Measurements from ENCODE around the gene AP3M1.
"Not testable (repeated sequence)": the region's sequence is repeated elsewhere in the genome, so short reads cannot be mapped to it uniquely, and the experiment has no call there.

Gene AP3M1, protein sequence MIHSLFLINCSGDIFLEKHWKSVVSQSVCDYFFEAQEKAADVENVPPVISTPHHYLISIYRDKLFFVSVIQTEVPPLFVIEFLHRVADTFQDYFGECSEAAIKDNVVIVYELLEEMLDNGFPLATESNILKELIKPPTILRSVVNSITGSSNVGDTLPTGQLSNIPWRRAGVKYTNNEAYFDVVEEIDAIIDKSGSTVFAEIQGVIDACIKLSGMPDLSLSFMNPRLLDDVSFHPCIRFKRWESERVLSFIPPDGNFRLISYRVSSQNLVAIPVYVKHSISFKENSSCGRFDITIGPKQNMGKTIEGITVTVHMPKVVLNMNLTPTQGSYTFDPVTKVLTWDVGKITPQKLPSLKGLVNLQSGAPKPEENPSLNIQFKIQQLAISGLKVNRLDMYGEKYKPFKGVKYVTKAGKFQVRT

GRCh38 chr10:74150204-74150989 is at the start of gene AP3M1:
TSS of gene AP3M1 (minus strand) at chr10:74150828. CDS start at chr10:74138379, 12,449 bp downstream.
- DNase-seq (ENCODE audit: low spot score), result peak; percentile 85
- TF ChIP-seq CTCF (IDR thresholded peaks at IDR 0.05; ENCODE audit: extremely low read depth, missing control alignments), result no peak

DNA sequence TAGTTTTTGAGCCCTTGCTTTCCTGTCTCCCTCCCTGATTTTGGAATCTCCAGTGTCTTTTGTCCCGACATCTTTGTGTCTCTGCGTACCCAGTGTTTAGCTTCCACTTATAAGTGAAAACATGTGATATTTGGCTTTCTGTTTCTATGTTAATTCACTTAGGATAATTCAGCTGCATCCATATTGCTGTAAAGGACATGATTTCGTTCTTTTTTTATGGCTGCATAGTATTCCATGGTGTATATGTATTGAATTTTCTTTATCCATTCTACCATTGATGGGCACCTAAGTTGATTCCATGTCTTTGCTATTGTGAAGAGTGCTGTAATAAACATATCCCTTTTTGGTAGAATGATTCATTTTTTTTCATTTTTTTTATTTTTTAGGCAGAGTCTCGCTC is 48.7 kb upstream of the AP3M1 start:
- DNase-seq (ENCODE audit: low spot score), result no peak

GRCh38 chr10:74194999-74195398 is 44.4 kb upstream of the AP3M1 start:
- TF ChIP-seq CTCF (IDR thresholded peaks at IDR 0.05; ENCODE audit: extremely low read depth, missing control alignments), result no peak
- DNase-seq (ENCODE audit: low spot score), result no peak

More for the DNA sequence above, 48.7 kb upstream of the AP3M1 start:
- no peak for TF ChIP-seq CTCF (IDR thresholded peaks at IDR 0.05; ENCODE audit: extremely low read depth, missing control alignments)

- no peak for TF ChIP-seq CTCF (IDR thresholded peaks at IDR 0.05; ENCODE audit: extremely low read depth, missing control alignments)
- no peak for DNase-seq (ENCODE audit: low spot score)
Measured at GRCh38 chr10:74194545-74194944, 43.9 kb upstream of the AP3M1 start.

DNA sequence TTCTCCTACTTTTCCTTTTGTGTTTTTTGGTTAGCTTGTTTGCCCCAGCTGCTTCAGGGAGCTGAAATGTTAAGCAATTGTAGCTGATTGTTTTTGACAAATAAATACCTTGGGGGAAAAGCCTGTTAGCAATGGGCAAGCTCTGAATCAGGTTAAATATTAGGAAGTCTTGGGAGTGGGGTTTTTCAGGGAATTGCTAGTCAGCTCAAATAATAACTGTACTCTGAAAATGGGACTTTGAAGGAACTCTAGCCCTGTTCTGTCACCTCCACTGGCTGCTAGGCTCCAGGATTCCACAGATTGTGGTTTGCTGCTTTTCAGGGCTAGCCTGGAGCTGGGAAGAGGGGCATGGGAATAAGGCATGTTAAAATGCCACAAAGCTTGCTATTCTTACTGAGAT is 39.9 kb upstream of the AP3M1 start:
- DNase-seq (ENCODE audit: low spot score), result no peak
- no peak for TF ChIP-seq CTCF (IDR thresholded peaks at IDR 0.05; ENCODE audit: extremely low read depth, missing control alignments)

GRCh38 chr10:74189999-74190421 is 39.4 kb upstream of the AP3M1 start:
- peak; percentile 42 for DNase-seq (ENCODE audit: low spot score)
- TF ChIP-seq CTCF (IDR thresholded peaks at IDR 0.05; ENCODE audit: extremely low read depth, missing control alignments), result no peak

- not testable (repeated sequence) for DNase-seq (ENCODE audit: low spot score)
Measured at GRCh38 chr10:74188617-74189016, 38.0 kb upstream of the AP3M1 start.
